BLaER1 treated with 17β-estradiol and CSF1 and Interleukin-3, amounts not matched to agents 10 nM and 100 nM (cell line): ENCODE data around the gene CTSA.
A peak's percentile ranks its signal among the peaks of the same experiment; 100 is the strongest.

Source experiments
- H3K27ac ChIP-seq, 11 experiments: shearing (Covaris generic); formaldehyde crosslinking; 2 replicates each; pipeline ENCODE4 v1.8.1; 2022
- H3K27me3 ChIP-seq, 11 experiments: shearing (Covaris generic); formaldehyde crosslinking; 2 replicates each; pipeline ENCODE4 v1.8.1; 2022
- H3K36me3 ChIP-seq, 11 experiments: shearing (Covaris generic); formaldehyde crosslinking; 2 replicates each; pipeline ENCODE4 v1.8.1; 2022
- H3K4me1 ChIP-seq, 10 experiments: shearing (Covaris generic); formaldehyde crosslinking; 2 replicates each; pipeline ENCODE4 v1.8.1; 2022
- H3K4me2 ChIP-seq, 11 experiments: shearing (Covaris generic); formaldehyde crosslinking; 2 replicates each; pipeline ENCODE4 v1.8.1; 2022
- H3K4me3 ChIP-seq, 10 experiments: shearing (Covaris generic); formaldehyde crosslinking; 2 replicates each; pipeline ENCODE4 v1.8.1; 2022
- H3K9ac ChIP-seq, 11 experiments: shearing (Covaris generic); formaldehyde crosslinking; 2 replicates each; pipeline ENCODE4 v1.8.1; 2022
- H3K9me3 ChIP-seq, 11 experiments: shearing (Covaris generic); formaldehyde crosslinking; replicated peaks in 1 of 11; 2 replicates each; pipeline ENCODE4 v1.8.1; 2022
- H4K20me1 ChIP-seq, 11 experiments: shearing (Covaris generic); formaldehyde crosslinking; 2 replicates each; pipeline ENCODE4 v1.8.1; 2022
- Cebpa-rat ChIP-seq, 11 experiments: shearing (Covaris generic); IDR thresholded peaks; 2 replicates each; pipeline ENCODE4 v1.8.1; 2022

Gene CTSA

DNA sequence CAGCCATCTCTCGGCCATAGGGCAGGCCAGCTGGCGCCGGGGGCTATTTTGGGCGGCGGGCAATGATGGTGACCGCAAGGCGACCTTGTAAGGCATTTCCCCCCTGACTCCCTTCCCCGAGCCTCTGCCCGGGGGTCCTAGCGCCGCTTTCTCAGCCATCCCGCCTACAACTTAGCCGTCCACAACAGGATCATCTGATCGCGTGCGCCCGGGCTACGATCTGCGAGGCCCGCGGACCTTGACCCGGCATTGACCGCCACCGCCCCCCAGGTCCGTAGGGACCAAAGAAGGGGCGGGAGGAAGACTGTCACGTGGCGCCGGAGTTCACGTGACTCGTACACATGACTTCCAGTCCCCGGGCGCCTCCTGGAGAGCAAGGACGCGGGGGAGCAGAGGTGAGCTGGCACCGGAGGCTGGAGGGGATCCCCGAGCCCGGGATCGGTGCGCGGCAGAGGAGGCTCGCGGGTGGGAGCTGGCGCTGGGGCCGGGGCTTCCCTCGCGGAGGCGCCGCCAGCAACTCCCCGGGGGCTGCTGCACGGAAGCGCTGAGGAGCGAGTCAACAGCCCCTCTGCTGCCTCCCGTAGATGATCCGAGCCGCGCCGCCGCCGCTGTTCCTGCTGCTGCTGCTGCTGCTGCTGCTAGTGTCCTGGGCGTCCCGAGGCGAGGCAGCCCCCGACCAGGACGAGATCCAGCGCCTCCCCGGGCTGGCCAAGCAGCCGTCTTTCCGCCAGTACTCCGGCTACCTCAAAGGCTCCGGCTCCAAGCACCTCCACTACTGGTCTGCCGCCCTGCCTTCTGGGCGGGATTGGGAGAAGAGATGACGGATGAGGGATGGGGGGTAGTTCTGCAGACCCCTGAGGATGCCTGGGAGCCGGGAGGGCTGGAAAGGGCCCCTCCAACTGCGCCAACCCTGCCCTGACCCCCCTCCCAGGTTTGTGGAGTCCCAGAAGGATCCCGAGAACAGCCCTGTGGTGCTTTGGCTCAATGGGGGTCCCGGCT is at the start of gene CTSA, which contains the start of gene NEURL2:
Gene CTSA (plus strand): TSS at position 351 of the 999 bp plus-strand sequence. CDS start 234 bp downstream, at position 585.
Gene NEURL2 (minus strand): TSS at position 224 of the 999 bp plus-strand sequence. CDS start 217 bp downstream, at position 7.
- peak within 1 kb of the TSS; percentile 77 to 94 (median 86) for H3K4me3 ChIP-seq
- peaks cover 34 to 66% (median 48%) of the 10 kb centered on the region in 10 experiments for H3K4me1 ChIP-seq
- H3K36me3 ChIP-seq = peaks cover 38 to 67% (median 50%) of the 10 kb centered on the region in 11 experiments
- TF ChIP-seq Cebpa-rat (IDR thresholded peaks at IDR 0.05) = no peak
- peak within 1 kb of the TSS; percentile 92 to 100 (median 98) for H3K4me2 ChIP-seq
- peak within 1 kb of the TSS; percentile 72 to 94 (median 80) for H3K27ac ChIP-seq
- H3K9ac ChIP-seq = peak within 1 kb of the TSS; percentile 84 to 93 (median 88)
- H3K27me3 ChIP-seq = no peaks in the 10 kb centered on the region
- H4K20me1 ChIP-seq = peaks cover 0 to 67% (median 31%) of the 10 kb centered on the region in 11 experiments; a peak in 13 of 22 replicates
- no peaks in the 10 kb centered on the region for H3K9me3 ChIP-seq

DNA sequence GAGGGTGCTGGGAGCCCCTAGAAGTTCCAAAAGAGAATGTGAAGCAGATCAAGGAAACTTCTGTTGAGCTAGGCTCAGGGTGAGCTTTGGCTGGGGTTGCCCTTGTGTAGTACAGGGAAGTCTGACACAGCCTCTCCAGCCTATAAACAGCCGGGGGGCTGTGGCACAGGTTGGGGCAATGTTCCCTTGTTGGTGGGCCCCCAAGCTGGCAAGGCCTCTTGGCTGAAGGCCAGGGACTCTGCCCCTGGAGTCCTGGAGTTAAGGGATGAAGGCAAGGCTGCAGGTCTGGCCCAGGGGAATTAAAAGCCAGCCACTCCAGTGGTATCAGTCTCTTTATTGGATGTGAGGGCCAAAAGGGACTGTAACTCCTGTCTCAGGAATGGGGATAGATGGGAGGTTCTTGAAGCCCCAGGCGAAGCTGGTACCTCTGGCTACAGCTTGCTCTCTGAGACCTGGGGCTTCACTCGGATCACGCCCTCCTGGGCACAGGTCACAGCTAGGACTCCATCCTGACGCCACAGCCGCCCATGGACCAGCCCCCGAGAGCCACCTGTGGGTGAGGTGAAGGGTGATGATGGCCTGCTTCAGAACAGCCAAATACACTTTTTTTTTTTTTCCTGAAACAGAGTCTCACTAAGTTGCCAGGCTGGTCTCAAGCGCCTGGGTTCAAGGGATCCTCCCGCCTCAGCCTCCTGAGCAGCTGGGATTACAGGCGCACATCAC is 49.6 kb upstream of the CTSA start:
- TF ChIP-seq Cebpa-rat (IDR thresholded peaks at IDR 0.05) = no peak
- Histone ChIP-seq H3K4me3 (no peak overlapping the region), H4K20me1 (peaks cover 0 to 25% (median 0%) of the 10 kb centered on the region in 11 experiments; a peak in 4 of 22 replicates), H3K9me3 (no peaks in the 10 kb centered on the region), H3K27me3 (no peaks in the 10 kb centered on the region), H3K9ac (peak overlapping the region in 2 of 11 experiments; percentile 19 to 42; a peak in 1 of 22 replicates), H3K4me1 (peaks cover 13 to 24% (median 17%) of the 10 kb centered on the region in 10 experiments), H3K27ac (peak overlapping the region in 8 of 11 experiments; percentile 13 to 64 (median 34); a peak in 8 of 22 replicates), H3K4me2 (peak overlapping the region; percentile 36 to 66 (median 53); a peak in 20 of 22 replicates), H3K36me3 (peaks cover 43 to 66% (median 53%) of the 10 kb centered on the region in 11 experiments)

DNA sequence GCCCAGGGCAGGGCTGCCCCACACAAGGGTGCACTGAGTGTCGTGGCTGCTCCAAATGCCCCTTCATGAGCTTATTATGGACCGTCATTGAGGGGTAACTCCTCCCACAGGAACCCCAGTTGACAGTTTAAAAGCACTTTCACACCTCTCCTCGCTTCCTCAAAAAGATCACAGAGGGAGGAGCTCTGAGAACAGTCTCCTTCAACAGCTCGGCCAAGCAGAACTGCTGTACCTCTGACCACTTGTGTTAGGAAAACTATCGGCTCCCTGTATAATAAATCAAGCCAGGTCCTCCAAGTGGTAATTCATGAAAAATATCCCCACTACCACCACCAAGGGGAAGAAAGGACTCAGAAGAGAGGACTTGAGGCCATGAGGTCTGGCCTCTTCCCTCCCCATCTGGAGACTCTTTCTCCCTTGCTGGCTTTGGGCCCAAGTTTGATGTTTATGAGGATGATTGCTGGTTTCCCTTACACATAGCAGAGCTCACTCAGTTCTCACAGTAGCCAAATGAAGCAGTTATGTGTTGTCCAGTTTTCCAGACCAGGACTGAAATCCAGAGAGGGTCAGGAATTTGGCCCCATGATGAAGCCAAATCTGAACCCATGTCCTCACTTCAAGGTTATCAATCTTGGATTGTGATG is 48.8 kb upstream of the CTSA start:
- Histone ChIP-seq H3K4me2 (peak overlapping the region; percentile 36 to 66 (median 53)), H4K20me1 (peaks cover 0 to 25% (median 0%) of the 10 kb centered on the region in 11 experiments; a peak in 4 of 22 replicates), H3K9me3 (no peaks in the 10 kb centered on the region), H3K27ac (peak overlapping the region in 9 of 11 experiments; percentile 18 to 64 (median 37); a peak in 13 of 22 replicates), H3K36me3 (peaks cover 50 to 73% (median 59%) of the 10 kb centered on the region in 11 experiments), H3K27me3 (no peaks in the 10 kb centered on the region), H3K4me1 (peaks cover 13 to 24% (median 17%) of the 10 kb centered on the region in 10 experiments), H3K9ac (peak overlapping the region in 5 of 11 experiments; percentile 6 to 42 (median 15); a peak in 3 of 22 replicates), H3K4me3 (no peak overlapping the region)
- no peak for TF ChIP-seq Cebpa-rat (IDR thresholded peaks at IDR 0.05)

DNA sequence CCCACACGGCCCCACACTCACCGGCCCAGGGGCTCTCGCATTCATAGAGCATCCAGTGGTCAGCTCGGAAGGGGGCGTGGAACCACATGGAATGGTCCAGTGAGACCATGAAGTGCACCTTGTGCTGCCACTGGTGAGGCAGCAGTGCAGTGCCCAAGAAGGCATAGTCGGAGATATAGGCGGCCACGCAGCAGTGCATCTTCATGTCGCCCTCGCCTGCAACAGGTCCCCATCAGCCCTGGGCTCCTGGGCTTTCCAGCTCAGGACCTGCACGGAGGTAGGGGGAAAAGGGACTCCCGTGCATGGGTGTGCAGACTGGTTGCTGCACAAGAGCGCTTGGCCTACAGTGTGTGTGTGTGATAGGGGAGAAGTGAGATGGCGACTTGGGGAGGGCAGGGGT is 47.6 kb upstream of the CTSA start:
- TF ChIP-seq Cebpa-rat (IDR thresholded peaks at IDR 0.05) = no peak
- Histone ChIP-seq H3K9ac (no peak overlapping the region), H3K4me2 (0 out of 22 replicates have a peak overlapping the region, but pooled peaks of 1 of the 11 experiments have one; percentile 59), H3K27ac (no peak overlapping the region), H4K20me1 (peaks cover 0 to 31% (median 0%) of the 10 kb centered on the region in 11 experiments; a peak in 4 of 22 replicates), H3K36me3 (peaks cover 60 to 82% (median 71%) of the 10 kb centered on the region in 11 experiments), H3K27me3 (no peaks in the 10 kb centered on the region), H3K9me3 (no peaks in the 10 kb centered on the region), H3K4me1 (peaks cover 13 to 24% (median 17%) of the 10 kb centered on the region in 10 experiments), H3K4me3 (no peak overlapping the region)

DNA sequence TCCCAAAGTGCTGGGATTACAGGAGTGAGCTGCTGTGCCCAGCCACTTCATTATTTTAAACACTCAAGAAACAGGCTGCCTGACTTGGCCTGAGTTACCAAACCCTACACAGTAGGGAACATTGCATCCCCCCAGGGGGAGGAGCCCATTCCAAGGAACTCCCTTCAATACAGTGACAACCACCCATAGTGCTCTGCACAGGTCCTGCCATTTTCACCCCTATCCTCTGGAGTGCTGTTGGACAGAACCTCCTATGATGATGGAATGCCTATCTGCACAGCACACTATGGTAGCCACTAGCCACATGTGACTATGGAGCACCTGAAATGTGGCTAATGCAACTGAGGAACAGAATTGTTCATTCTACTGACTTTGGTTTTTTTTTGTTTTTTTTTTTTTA is 45.7 kb upstream of the CTSA start:
- Histone ChIP-seq H3K9ac (no peak overlapping the region), H4K20me1 (peaks cover 0 to 33% (median 0%) of the 10 kb centered on the region in 11 experiments; a peak in 4 of 22 replicates), H3K27ac (no peak overlapping the region), H3K27me3 (no peaks in the 10 kb centered on the region), H3K36me3 (peaks cover 71 to 98% (median 79%) of the 10 kb centered on the region in 11 experiments), H3K9me3 (no peaks in the 10 kb centered on the region), H3K4me1 (peaks cover 13 to 24% (median 17%) of the 10 kb centered on the region in 10 experiments), H3K4me3 (no peak overlapping the region), H3K4me2 (no peak overlapping the region)
- no peak for TF ChIP-seq Cebpa-rat (IDR thresholded peaks at IDR 0.05)

DNA sequence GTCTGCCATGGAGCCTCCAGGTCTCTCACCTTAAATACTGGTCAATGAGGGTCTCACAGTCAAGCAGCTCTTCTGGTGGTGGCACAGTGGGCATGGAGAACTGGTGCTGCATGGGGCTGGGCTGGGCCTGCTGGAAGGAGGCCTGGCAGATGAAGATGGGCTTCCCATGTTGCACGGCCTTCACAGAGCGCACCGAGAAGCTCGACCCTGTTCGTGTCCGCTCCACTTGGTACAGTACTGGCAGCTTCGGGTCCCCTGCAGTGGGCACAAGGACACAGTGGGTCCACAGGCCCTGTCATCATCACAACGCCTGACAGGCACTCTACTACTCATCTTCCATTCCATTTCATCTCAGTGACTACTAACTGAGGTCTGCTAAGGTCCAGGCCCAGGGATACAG is 42.7 kb upstream of the CTSA start:
- no peaks in the 10 kb centered on the region for H3K27me3 ChIP-seq
- no peak overlapping the region for H3K4me2 ChIP-seq
- no peak overlapping the region for H3K9ac ChIP-seq
- no peak overlapping the region for H3K27ac ChIP-seq
- H3K9me3 ChIP-seq = no peaks in the 10 kb centered on the region
- peaks cover 71 to 100% (median 87%) of the 10 kb centered on the region in 11 experiments for H3K36me3 ChIP-seq
- H4K20me1 ChIP-seq = peaks cover 0 to 17% (median 0%) of the 10 kb centered on the region in 11 experiments; a peak in 4 of 22 replicates
- H3K4me1 ChIP-seq = peaks cover 0 to 3% (median 0%) of the 10 kb centered on the region in 10 experiments; a peak in 3 of 20 replicates
- no peak for TF ChIP-seq Cebpa-rat (IDR thresholded peaks at IDR 0.05)
- H3K4me3 ChIP-seq = no peak overlapping the region

DNA sequence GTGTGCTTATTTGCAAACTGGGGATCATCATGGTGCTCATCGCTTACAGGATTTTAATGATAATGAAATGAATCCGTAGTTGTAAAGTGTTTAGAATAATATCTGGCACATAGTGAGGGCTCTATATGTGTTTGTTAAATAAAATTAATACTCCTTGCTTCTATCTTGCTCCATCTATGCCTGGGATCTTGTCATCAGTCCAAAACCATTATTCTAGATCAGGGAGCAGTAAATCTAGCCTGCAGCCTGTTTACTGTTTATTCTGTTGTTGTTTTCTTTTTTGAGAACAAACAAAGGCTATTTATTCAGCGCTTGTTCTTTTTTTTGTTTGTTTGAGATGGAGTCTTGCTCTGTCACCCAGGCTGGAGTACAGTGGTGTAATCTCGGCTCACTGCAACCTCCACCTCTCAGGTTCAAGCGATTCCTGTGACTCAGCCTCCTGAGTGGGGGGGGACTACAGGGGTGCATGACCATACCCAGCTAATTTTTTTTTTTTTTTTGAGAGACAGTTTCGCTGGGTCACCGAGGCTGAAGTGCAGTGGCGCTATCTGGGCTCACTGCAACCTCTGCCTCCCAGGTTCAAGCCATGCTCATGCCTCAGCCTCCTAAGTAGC is 42.1 kb upstream of the CTSA start:
- Histone ChIP-seq H3K9ac (no peak overlapping the region; a peak in 1 of 22 replicates), H3K27ac (no peak overlapping the region), H3K4me1 (no peaks in the 10 kb centered on the region), H3K36me3 (peaks cover 70 to 100% (median 86%) of the 10 kb centered on the region in 11 experiments), H4K20me1 (peaks cover 0 to 11% (median 0%) of the 10 kb centered on the region in 11 experiments; a peak in 3 of 22 replicates), H3K27me3 (no peaks in the 10 kb centered on the region), H3K4me3 (no peak overlapping the region), H3K9me3 (no peaks in the 10 kb centered on the region), H3K4me2 (no peak overlapping the region)
- TF ChIP-seq Cebpa-rat (IDR thresholded peaks at IDR 0.05) = no peak
